ENCODE results near the gene TEX14.

Gene TEX14

DNA sequence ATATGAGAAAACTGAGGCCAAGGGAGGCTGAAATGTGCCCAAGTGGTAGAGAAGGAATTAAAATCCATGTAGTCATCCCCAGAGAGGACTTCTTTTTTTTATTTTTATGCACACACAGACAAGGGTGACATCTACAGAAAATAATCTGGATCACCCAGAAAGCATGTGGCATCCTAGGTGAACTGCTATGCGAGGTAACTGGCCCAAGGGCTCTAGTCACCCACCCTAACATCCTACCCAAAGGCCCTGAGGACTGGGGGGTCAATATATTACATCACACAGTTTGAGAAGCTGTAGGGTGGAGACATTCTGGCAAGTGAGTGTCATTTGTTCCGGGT lies 23.3 kb downstream of the TEX14 start:
- TF ChIP-seq, protein P1, sequence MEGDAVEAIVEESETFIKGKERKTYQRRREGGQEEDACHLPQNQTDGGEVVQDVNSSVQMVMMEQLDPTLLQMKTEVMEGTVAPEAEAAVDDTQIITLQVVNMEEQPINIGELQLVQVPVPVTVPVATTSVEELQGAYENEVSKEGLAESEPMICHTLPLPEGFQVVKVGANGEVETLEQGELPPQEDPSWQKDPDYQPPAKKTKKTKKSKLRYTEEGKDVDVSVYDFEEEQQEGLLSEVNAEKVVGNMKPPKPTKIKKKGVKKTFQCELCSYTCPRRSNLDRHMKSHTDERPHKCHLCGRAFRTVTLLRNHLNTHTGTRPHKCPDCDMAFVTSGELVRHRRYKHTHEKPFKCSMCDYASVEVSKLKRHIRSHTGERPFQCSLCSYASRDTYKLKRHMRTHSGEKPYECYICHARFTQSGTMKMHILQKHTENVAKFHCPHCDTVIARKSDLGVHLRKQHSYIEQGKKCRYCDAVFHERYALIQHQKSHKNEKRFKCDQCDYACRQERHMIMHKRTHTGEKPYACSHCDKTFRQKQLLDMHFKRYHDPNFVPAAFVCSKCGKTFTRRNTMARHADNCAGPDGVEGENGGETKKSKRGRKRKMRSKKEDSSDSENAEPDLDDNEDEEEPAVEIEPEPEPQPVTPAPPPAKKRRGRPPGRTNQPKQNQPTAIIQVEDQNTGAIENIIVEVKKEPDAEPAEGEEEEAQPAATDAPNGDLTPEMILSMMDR (IDR thresholded peaks at IDR 0.05) = no peak

DNA sequence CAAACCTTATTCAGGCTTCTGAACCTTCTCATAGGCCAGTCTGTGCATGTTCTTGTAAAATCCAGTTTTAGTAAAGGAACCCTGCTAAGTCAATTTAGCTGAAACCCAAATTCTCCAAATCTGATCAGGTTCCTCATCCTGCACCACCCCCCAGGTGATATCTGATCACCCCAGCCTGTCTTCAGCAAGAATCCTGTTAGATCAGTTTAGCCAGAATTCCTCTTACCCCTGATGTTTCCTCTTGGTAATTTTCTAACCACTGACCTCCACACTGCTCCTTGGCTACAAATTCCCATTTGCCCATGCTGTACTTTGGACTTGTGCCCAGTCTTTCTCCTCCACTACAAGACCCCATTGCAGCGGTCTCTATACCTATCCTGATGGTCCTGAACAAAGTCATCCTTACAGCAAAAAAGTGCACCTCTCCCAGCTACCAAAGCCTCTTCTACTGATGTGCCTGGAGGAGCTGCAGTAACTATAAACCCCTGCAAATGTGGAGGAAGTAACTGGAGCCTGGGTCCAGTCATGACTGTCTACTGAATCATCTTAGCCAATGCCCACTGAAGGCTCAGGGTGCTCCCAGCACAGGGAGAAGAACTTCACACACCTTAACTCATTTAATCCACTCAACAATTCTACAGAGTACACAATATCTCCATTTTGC lies 23.8 kb downstream of the TEX14 start:
- TF ChIP-seq, protein P1 (IDR thresholded peaks at IDR 0.05) = no peak

DNA sequence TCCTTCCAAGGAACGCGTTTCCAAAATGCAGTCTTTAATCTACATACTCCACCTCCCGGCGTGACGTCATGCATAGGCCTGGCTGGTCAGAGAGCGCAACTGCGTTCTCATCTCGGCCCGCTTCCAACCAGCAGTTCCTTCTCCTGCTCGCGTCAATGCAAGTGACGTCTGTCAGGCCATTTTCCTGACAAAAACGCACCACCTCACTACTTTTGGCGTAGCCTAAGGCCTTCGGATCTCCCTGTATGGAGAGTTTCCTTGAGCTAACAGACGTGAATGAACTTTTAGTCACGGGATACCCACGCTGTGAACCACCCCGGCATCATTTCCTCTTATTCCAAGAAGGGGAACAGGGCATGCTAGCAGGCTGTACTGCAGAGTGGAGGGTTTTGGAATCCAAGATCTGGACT lies 25.0 kb downstream of the TEX14 start:
- TF ChIP-seq, protein P1 (IDR thresholded peaks at IDR 0.05) = no peak

DNA sequence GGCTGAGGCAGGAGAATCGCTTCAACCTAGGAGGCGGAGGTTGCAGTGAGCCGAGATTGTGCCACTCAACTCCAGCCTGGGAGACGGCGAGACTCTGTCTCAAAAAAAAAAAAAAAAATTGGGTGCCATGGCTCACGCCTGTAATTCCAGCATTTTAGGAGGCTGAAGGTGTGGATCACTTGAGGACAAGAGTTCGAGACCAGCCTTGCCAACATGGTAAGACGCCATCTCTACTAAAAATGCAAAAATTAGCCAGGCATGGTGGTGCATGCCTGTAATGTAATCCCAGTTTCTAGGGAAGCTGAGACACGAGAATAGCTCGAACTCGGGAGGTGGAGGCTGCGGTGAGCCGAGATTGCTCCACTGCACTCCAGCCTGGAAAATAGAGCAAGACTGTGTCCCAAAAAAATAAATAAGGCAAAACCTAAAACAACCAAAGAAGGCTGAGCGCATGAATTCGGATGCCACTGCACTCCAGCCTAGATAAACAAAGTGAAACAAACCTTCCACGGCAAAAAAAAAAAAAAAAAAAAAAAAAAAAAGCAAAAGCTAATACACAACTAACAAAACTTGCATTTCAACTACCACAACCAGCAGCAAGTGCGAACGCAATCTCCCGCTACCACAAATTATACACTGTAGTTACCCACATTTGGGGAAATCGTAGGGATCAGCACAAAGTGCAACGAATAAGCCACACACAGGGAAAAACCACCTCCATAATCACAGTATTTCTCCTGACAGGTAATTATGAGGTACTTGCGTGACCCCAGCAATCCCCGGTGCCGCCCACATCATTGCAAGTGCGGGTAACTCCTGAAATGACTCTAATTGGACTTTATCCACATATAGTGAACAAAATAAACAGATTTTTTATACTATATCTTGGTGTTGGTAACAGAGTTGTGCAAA lies 25.6 kb downstream of the TEX14 start:
- TF ChIP-seq, protein P1 (IDR thresholded peaks at IDR 0.05) = no peak

DNA sequence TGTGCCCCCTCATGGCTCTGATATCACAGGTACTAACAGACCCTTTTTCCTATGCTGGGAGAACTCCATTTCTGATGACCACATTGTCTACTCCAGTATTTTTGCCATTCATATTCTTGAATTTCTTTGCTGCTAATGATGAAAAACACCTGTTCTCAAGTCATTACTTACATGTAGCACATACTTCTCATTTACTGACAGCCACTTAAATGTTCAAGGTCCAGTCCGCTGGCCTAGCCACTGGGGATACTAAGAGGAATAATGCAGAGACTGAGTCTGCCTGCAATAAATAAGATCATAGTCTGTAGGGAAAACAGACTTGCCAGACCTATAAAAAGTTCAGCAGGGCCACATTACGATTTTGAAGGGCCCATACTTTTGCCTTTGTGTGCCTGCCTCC lies 27.5 kb downstream of the TEX14 start:
- TF ChIP-seq, protein P1 (IDR thresholded peaks at IDR 0.05) = no peak

DNA sequence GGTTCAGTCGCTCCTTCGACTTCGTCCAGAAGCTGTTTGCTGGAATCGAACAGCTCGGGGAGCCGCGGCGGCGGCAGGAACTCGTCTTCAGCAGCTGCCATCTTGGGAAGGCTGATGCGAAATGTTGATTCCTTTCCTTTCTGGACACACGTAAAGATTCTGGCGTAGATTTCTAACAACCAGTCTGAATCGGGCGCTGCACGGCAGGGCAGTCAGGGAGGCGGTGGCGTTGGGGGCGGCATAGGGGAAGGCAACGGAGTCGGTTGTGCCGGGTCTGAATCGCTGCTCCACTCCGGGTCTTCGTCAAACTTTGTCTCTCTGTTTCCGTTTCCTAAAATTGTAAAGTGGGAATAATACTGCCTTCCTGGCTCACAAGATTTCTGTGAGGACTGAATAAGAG lies 30.3 kb downstream of the TEX14 start:
- TF ChIP-seq, protein P1 (IDR thresholded peaks at IDR 0.05) = no peak

DNA sequence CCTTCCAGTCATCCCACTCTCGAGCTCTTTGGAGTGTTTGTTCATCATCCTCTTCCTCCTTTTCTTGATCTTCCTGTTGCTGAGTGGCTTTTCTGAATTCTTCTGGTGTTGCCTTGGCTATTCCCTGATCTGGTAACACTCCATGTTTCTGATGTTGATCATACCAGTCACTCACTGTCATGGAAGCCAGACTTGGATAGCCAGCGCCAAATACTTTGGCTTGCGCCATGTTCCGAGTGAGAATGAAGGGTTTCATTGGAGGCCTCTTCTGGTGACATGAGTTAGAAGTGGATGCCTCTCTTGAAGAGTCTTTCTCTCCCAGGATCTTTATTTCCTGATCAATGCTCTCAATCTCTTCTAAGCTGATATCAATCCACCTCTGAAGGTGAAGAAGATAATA lies 31.2 kb downstream of the TEX14 start:
- TF ChIP-seq, protein P1 (IDR thresholded peaks at IDR 0.05) = no peak

Data from LNCAP (cell line).